ENCODE measurements around the gene NFKBIB. TPM values are rescaled to one million over a fixed set of nuclear protein-coding genes. Genes with fewer than 3 reads are reported as not detected.
A peak's percentile ranks its signal among the peaks of the same experiment; 100 is the strongest.
"Not testable (repeated sequence)": the region's sequence is repeated elsewhere in the genome, so short reads cannot be mapped to it uniquely, and the experiment has no call there.

The NFKBIB gene
- 10 to 100 TPM; 44.7 to 65.7 TPM for total RNA-seq

GRCh38 chr19:38899447-38900201 is at the start of gene NFKBIB, which contains the start of gene SIRT2:
NFKBIB (plus strand) TSS chr19:38899969; CDS start chr19:38900033, 64 bp downstream.
SIRT2 (minus strand) TSS chr19:38899618; CDS start chr19:38899521, 97 bp downstream.
- Mint-ChIP-seq H3K27me3 (no peaks in the 10 kb centered on the region), H3K4me3 (peak within 1 kb of the TSS; percentile 97)
- CTCF ChIA-PET: interaction anchor here (0.6 to 4.0 kb wide), 10 partner anchors 9 to 581 kb away, joined by 3 to 34 read pairs (median 4); partner anchors contain the start of genes FAM98C, MRPS12 and SARS2

DNA sequence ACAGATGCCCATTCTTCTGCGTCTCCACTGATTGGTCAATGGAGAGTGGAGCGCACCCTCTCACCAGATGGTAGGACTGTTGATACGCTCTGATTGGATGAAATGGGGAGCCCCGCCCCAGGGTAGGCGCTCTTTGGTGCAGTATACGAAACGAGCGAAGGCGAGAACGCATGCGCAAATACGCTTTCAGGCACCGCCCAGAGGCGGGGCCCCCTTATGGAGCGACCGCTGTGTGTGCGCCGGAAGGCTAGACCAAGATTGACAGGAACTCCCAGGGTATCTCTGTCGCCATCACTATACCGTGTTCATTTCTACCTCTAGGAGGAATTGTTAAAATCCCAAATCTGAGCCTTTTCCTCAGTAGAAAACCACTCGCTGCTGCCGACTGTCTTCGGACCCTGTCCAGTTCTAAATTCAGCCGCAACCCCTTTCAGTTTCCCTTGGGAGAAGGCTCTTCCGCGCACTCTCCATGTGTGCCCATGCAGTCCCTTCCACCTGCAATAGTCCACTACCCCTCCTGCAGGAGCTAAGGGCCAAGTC is 49.3 kb upstream of the NFKBIB start:
- Mint-ChIP-seq H3K4me3 (peak overlapping the region; percentile 88), H3K27me3 (no peaks in the 10 kb centered on the region), H3K9me3 (ENCODE audit: low read depth) (no peaks in the 10 kb centered on the region), H3K4me1 (peaks cover 50% of the 10 kb centered on the region), H3K36me3 (peaks cover 35% of the 10 kb centered on the region), H3K27ac (peak overlapping the region; percentile 99)
- peak; percentile 82 for ATAC-seq
- CTCF ChIA-PET: interaction anchor here (1.2 to 4.4 kb wide), 8 partner anchors 10 to 216 kb away, joined by 3 to 24 read pairs (median 5); partner anchors contain the start of genes MRPS12, RINL and SARS2
- DNase-seq: peak; percentile 100

More at GRCh38 chr19:38899447-38900201, at the start of gene NFKBIB, which contains the start of gene SIRT2:
- ATAC-seq: peak; percentile 92
- peak; percentile 100 for DNase-seq
- H3K4me1 Mint-ChIP-seq: peaks cover 40% of the 10 kb centered on the region
- peaks cover 26% of the 10 kb centered on the region for H3K36me3 Mint-ChIP-seq
- H3K27ac Mint-ChIP-seq: peak within 1 kb of the TSS; percentile 92
- no peaks in the 10 kb centered on the region for H3K9me3 Mint-ChIP-seq (ENCODE audit: low read depth)

DNA sequence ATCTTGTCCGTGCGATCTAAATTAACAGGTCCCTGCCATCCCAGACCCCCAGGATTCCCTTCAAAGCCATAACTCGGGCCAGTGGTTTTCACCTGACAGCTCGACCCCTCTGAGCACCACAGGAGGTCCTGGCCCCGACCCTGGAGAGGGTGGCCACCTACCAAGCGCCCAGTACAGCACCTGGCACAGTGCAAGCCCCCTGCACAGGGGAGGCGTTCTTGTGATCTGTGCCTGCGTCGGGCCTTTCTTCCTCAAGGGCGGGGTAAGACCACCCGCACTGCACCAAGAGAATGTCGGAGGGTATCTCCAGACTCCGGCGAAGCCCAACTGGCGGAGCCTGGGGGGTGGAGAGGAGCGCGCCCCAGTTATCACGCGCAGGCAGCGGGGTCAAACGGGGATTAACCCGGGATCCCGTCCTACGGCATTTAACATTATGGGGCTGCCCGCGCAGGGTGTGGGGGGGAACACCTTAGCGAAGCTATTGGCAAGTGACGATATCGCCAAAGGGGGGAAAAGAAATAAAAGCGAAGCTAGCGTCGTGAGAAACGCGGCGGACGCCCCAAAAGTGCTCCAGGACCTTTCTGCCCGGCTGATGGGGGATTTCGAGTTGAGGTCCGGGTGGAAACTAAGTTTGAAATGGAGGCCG is 48.7 kb upstream of the NFKBIB start:
- CTCF ChIA-PET: interaction anchor here (0.6 to 4.4 kb wide), 10 partner anchors 9 to 216 kb away, joined by 3 to 24 read pairs (median 5); partner anchors contain the start of genes MRPS12, RINL and SARS2
- Mint-ChIP-seq H3K4me3 (peak overlapping the region; percentile 88), H3K27ac (peak overlapping the region; percentile 99), H3K36me3 (peaks cover 29% of the 10 kb centered on the region), H3K27me3 (no peaks in the 10 kb centered on the region), H3K4me1 (peaks cover 44% of the 10 kb centered on the region), H3K9me3 (ENCODE audit: low read depth) (no peaks in the 10 kb centered on the region)
- ATAC-seq (no peak), DNase-seq (peak; percentile 66)

GRCh38 chr19:38851622-38852230 is 48.0 kb upstream of the NFKBIB start:
- Mint-ChIP-seq H3K27ac (peak overlapping the region; percentile 99), H3K4me1 (peaks cover 45% of the 10 kb centered on the region), H3K27me3 (no peaks in the 10 kb centered on the region), H3K9me3 (ENCODE audit: low read depth) (no peaks in the 10 kb centered on the region), H3K36me3 (peaks cover 28% of the 10 kb centered on the region), H3K4me3 (peak overlapping the region; percentile 88)
- ATAC-seq (peak; percentile 10), DNase-seq (peak; percentile 94)
- CTCF ChIA-PET: interaction anchor here (0.6 to 4.4 kb wide), 10 partner anchors 9 to 217 kb away, joined by 3 to 24 read pairs (median 5); partner anchors contain the start of genes MRPS12, RINL and SARS2

DNA sequence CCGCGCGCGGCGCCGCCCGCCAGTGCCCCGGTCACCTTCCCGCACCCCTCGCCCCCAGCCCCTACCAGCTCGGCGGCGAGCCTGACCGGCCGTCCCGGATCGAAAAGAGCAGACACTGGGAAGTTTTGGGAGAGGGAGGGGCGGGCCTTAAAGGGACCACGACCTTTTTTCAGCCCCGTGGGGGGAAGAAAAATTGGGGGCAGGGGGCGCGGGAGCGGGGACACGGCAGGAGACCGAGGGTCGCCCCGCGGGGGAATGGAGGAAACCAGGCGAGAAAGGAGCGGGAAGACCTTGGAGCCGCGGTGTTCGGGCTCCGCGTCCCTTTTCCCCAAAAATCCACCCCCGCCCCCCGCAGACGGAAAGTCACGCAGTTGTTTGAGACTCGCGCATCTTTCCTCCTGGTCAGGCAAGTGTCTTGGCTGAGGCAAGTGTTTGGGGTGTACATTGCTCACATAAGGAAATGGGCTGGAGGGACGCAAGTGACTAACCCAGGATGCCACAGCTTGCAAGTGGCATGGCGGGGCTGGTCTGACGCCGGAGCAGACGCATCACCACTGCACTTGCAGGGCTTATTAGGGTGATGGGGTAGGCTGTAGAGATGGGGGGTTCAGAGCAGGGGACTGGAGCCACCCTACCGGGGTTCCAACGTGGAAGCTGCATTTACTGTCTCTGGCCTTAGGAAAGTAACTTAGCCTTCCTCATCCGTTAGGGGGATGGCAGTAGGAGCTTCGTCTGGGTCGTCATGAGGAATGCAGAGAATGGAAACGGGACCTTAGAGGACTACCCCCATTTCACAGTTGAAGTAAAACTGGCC is 47.3 kb upstream of the NFKBIB start:
- H3K36me3 Mint-ChIP-seq: peaks cover 22% of the 10 kb centered on the region
- H3K4me1 Mint-ChIP-seq: peaks cover 46% of the 10 kb centered on the region
- no peaks in the 10 kb centered on the region for H3K27me3 Mint-ChIP-seq
- H3K4me3 Mint-ChIP-seq: peak overlapping the region; percentile 85
- H3K9me3 Mint-ChIP-seq (ENCODE audit: low read depth): no peaks in the 10 kb centered on the region
- no peak for ATAC-seq
- CTCF ChIA-PET: interaction anchor here (0.6 to 4.4 kb wide), 11 partner anchors 9 to 166 kb away, joined by 3 to 24 read pairs (median 5); partner anchors contain the start of genes MRPS12, RINL and SARS2
- peak; percentile 85 for DNase-seq
- peak overlapping the region; percentile 93 for H3K27ac Mint-ChIP-seq

DNA sequence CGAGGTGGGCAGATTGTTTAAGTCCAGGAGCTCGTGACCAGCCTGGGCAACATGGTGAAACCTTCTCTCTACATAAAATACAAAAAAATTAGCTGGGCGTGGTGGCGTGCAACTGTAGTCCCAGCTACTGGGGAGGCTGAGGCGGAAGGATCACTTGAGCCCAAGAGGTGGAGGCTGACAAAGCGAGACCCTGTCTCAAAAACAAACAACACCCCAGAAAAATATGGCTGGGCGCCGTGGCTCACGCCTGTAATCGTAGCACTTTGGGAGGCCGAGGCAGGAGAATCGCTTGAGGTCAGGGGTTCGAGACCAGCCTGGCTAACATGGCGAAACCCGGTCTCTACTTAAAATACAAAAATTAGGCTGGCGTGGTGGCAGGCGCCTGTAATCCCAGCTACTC is 46.6 kb upstream of the NFKBIB start:
- H3K9me3 Mint-ChIP-seq (ENCODE audit: low read depth): no peaks in the 10 kb centered on the region
- DNase-seq: no peak
- H3K4me1 Mint-ChIP-seq: peaks cover 45% of the 10 kb centered on the region
- H3K4me3 Mint-ChIP-seq: peak overlapping the region; percentile 85
- H3K27ac Mint-ChIP-seq: peak overlapping the region; percentile 93
- H3K36me3 Mint-ChIP-seq: peaks cover 14% of the 10 kb centered on the region
- no peaks in the 10 kb centered on the region for H3K27me3 Mint-ChIP-seq
- CTCF ChIA-PET: interaction anchor here (1.0 to 4.4 kb wide), 8 partner anchors 8 to 219 kb away, joined by 3 to 24 read pairs (median 6); no protein-coding TSS in a partner anchor
- ATAC-seq: no peak

GRCh38 chr19:38854961-38855360 is 44.8 kb upstream of the NFKBIB start:
- not testable (repeated sequence) for ATAC-seq; DNase-seq; H3K4me3 Mint-ChIP-seq; H3K27me3 Mint-ChIP-seq; H3K9me3 Mint-ChIP-seq (ENCODE audit: low read depth); H3K27ac Mint-ChIP-seq; H3K36me3 Mint-ChIP-seq
- H3K4me1 Mint-ChIP-seq: peaks cover 37% of the 10 kb centered on the region
- CTCF ChIA-PET: interaction anchor here (2.0 kb wide), 1 partner anchor 8 kb away, joined by 6 read pairs; no protein-coding TSS in a partner anchor

GRCh38 chr19:38855751-38856150 is 44.0 kb upstream of the NFKBIB start:
- CTCF ChIA-PET: not testable (repeated sequence)

DNA sequence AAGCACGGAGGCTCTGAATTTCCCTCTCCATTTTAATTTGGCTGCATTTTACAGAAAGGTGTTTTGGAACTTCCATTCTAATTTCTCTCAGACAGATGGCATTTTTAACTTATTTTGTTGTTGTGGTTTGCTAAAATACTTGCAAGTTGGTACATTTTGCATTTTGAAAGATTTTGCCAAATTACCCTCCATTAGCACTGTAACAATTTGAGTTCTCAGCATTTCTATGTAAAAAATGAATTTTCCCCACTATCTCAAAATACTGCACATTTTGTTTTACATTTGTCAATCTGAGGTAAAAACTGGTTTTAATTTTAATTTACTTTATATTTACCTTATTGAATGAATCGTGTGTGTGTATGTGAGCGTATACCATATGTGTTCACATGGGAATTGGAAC is 43.0 kb upstream of the NFKBIB start:
- Mint-ChIP-seq H3K9me3 (ENCODE audit: low read depth) (no peaks in the 10 kb centered on the region), H3K36me3 (peaks cover 4% of the 10 kb centered on the region), H3K27me3 (no peaks in the 10 kb centered on the region), H3K4me1 (peaks cover 38% of the 10 kb centered on the region), H3K4me3 (peak overlapping the region; percentile 17), H3K27ac (peak overlapping the region; percentile 79)
- ATAC-seq (no peak), DNase-seq (no peak)
- CTCF ChIA-PET: interaction anchor here (0.9 to 1.8 kb wide), 4 partner anchors 12 to 50 kb away, joined by 3 to 20 read pairs (median 4); no protein-coding TSS in a partner anchor

More at GRCh38 chr19:38855751-38856150, 44.0 kb upstream of the NFKBIB start:
- H3K27ac Mint-ChIP-seq; H3K27me3 Mint-ChIP-seq; DNase-seq; H3K36me3 Mint-ChIP-seq; ATAC-seq; H3K4me3 Mint-ChIP-seq; H3K9me3 Mint-ChIP-seq (ENCODE audit: low read depth): not testable (repeated sequence)
- H3K4me1 Mint-ChIP-seq: peaks cover 38% of the 10 kb centered on the region

DNA sequence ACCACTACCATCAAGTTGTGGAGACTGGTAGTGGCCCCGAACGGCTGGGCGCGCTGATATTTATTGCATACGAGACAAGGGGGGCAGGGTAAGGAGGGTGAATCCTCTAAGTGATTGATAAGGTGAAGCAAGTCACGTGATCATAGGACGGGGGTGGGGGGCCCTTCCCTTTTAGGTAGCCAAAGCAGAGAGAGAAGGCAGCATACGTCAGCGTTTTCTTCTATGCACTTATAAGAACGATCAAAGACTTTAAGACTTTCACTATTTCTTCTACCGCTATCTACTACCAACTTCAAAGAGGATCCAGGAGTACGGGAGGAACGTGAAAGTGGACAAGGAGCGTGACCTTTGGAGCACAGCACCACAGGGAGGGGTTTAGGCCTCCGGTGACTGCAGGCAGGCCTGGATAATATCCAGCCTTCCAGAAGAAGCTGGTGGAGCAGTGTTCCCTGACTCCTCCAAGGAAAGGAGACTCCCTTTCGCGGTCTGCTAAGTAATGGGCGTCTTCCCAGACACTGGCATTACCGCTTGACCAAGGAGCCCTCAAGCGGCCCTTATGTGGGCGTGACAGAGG is 40.1 kb upstream of the NFKBIB start:
- H3K27ac Mint-ChIP-seq; ATAC-seq; H3K27me3 Mint-ChIP-seq; H3K4me3 Mint-ChIP-seq; H3K9me3 Mint-ChIP-seq (ENCODE audit: low read depth); DNase-seq; H3K36me3 Mint-ChIP-seq: not testable (repeated sequence)
- CTCF ChIA-PET: interaction anchor here (1.2 to 2.4 kb wide), 3 partner anchors 10 to 457 kb away, joined by 3 to 9 read pairs (median 5); partner anchors contain the start of gene FAM98C
- H3K4me1 Mint-ChIP-seq: peaks cover 41% of the 10 kb centered on the region

GRCh38 chr19:38861368-38861767 is 38.4 kb upstream of the NFKBIB start:
- no peak for DNase-seq
- H3K4me1 Mint-ChIP-seq: peaks cover 51% of the 10 kb centered on the region
- no peaks in the 10 kb centered on the region for H3K27me3 Mint-ChIP-seq
- CTCF ChIA-PET: interaction anchor here (0.6 to 2.4 kb wide), 8 partner anchors 8 to 458 kb away, joined by 3 to 9 read pairs (median 5); partner anchors contain the start of genes FAM98C, MRPS12 and SARS2
- H3K36me3 Mint-ChIP-seq: peaks cover 16% of the 10 kb centered on the region
- no peaks in the 10 kb centered on the region for H3K9me3 Mint-ChIP-seq (ENCODE audit: low read depth)
- H3K4me3 Mint-ChIP-seq: no peak overlapping the region
- H3K27ac Mint-ChIP-seq: no peak overlapping the region
- no peak for ATAC-seq

All from activated CD8-positive, alpha-beta memory T cell treated with anti-CD3 and anti-CD28 coated beads, Interleukin-2, amount 10 ng/mL, durations not matched to agents 7 days and 5 days (primary cell).